Measurements from ENCODE around the gene SLC25A27. TPM values are rescaled to one million over a fixed set of nuclear protein-coding genes. Genes with fewer than 3 reads are reported as not detected.

SLC25A27 gene
- total and polyA plus RNA-seq, 2 experiments from 2014 or later: 8.5 to 16.2 TPM

- no peaks in the 10 kb centered on the region for H3K27me3 ChIP-seq (ENCODE audit: insufficient read depth)
- H4K20me1 ChIP-seq (replicated peaks; ENCODE audit: insufficient read depth): no peaks in the 10 kb centered on the region
- H3K4me2 ChIP-seq: no peak overlapping the region
- TF ChIP-seq ZNF114 (CRISPR knock-in tag; IDR thresholded peaks at IDR 0.05): no peak
- TF ChIP-seq, protein P1, sequence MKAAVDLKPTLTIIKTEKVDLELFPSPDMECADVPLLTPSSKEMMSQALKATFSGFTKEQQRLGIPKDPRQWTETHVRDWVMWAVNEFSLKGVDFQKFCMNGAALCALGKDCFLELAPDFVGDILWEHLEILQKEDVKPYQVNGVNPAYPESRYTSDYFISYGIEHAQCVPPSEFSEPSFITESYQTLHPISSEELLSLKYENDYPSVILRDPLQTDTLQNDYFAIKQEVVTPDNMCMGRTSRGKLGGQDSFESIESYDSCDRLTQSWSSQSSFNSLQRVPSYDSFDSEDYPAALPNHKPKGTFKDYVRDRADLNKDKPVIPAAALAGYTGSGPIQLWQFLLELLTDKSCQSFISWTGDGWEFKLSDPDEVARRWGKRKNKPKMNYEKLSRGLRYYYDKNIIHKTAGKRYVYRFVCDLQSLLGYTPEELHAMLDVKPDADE (IDR thresholded peaks at IDR 0.05): no peak
- TF ChIP-seq JUNB (IDR thresholded peaks at IDR 0.05; ENCODE audit: unreplicated experiment): no peak
- no peak for TF ChIP-seq NANOG (IDR thresholded peaks at IDR 0.05; ENCODE audit: borderline replicate concordance)
- TF ChIP-seq EZH2phosphoT487 (IDR thresholded peaks at IDR 0.05; ENCODE audit: unreplicated experiment): no peak
- no peak for TF ChIP-seq CTCF (conservative IDR thresholded peaks at IDR 0.05; ENCODE audit: low read depth in 2 of 2)
- TF ChIP-seq CREB1 (CRISPR knock-in tag; IDR thresholded peaks at IDR 0.05; ENCODE audit: low read depth): no peak
- TF ChIP-seq, protein P2, sequence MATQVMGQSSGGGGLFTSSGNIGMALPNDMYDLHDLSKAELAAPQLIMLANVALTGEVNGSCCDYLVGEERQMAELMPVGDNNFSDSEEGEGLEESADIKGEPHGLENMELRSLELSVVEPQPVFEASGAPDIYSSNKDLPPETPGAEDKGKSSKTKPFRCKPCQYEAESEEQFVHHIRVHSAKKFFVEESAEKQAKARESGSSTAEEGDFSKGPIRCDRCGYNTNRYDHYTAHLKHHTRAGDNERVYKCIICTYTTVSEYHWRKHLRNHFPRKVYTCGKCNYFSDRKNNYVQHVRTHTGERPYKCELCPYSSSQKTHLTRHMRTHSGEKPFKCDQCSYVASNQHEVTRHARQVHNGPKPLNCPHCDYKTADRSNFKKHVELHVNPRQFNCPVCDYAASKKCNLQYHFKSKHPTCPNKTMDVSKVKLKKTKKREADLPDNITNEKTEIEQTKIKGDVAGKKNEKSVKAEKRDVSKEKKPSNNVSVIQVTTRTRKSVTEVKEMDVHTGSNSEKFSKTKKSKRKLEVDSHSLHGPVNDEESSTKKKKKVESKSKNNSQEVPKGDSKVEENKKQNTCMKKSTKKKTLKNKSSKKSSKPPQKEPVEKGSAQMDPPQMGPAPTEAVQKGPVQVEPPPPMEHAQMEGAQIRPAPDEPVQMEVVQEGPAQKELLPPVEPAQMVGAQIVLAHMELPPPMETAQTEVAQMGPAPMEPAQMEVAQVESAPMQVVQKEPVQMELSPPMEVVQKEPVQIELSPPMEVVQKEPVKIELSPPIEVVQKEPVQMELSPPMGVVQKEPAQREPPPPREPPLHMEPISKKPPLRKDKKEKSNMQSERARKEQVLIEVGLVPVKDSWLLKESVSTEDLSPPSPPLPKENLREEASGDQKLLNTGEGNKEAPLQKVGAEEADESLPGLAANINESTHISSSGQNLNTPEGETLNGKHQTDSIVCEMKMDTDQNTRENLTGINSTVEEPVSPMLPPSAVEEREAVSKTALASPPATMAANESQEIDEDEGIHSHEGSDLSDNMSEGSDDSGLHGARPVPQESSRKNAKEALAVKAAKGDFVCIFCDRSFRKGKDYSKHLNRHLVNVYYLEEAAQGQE (IDR thresholded peaks at IDR 0.05; ENCODE audit: unreplicated experiment): no peak
- TF ChIP-seq, protein P3, sequence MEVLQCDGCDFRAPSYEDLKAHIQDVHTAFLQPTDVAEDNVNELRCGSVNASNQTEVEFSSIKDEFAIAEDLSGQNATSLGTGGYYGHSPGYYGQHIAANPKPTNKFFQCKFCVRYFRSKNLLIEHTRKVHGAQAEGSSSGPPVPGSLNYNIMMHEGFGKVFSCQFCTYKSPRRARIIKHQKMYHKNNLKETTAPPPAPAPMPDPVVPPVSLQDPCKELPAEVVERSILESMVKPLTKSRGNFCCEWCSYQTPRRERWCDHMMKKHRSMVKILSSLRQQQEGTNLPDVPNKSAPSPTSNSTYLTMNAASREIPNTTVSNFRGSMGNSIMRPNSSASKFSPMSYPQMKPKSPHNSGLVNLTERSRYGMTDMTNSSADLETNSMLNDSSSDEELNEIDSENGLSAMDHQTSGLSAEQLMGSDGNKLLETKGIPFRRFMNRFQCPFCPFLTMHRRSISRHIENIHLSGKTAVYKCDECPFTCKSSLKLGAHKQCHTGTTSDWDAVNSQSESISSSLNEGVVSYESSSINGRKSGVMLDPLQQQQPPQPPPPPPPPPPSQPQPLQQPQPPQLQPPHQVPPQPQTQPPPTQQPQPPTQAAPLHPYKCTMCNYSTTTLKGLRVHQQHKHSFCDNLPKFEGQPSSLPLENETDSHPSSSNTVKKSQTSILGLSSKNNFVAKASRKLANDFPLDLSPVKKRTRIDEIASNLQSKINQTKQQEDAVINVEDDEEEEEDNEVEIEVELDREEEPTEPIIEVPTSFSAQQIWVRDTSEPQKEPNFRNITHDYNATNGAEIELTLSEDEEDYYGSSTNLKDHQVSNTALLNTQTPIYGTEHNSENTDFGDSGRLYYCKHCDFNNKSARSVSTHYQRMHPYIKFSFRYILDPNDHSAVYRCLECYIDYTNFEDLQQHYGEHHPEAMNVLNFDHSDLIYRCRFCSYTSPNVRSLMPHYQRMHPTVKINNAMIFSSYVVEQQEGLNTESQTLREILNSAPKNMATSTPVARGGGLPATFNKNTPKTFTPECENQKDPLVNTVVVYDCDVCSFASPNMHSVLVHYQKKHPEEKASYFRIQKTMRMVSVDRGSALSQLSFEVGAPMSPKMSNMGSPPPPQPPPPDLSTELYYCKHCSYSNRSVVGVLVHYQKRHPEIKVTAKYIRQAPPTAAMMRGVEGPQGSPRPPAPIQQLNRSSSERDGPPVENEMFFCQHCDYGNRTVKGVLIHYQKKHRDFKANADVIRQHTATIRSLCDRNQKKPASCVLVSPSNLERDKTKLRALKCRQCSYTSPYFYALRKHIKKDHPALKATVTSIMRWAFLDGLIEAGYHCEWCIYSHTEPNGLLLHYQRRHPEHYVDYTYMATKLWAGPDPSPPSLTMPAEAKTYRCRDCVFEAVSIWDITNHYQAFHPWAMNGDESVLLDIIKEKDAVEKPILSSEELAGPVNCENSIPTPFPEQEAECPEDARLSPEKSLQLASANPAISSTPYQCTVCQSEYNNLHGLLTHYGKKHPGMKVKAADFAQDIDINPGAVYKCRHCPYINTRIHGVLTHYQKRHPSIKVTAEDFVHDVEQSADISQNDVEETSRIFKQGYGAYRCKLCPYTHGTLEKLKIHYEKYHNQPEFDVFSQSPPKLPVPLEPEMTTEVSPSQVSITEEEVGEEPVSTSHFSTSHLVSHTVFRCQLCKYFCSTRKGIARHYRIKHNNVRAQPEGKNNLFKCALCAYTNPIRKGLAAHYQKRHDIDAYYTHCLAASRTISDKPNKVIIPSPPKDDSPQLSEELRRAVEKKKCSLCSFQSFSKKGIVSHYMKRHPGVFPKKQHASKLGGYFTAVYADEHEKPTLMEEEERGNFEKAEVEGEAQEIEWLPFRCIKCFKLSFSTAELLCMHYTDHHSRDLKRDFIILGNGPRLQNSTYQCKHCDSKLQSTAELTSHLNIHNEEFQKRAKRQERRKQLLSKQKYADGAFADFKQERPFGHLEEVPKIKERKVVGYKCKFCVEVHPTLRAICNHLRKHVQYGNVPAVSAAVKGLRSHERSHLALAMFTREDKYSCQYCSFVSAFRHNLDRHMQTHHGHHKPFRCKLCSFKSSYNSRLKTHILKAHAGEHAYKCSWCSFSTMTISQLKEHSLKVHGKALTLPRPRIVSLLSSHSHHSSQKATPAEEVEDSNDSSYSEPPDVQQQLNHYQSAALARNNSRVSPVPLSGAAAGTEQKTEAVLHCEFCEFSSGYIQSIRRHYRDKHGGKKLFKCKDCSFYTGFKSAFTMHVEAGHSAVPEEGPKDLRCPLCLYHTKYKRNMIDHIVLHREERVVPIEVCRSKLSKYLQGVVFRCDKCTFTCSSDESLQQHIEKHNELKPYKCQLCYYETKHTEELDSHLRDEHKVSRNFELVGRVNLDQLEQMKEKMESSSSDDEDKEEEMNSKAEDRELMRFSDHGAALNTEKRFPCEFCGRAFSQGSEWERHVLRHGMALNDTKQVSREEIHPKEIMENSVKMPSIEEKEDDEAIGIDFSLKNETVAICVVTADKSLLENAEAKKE (CRISPR knock-in tag; IDR thresholded peaks at IDR 0.05): no peak
- TF ChIP-seq POLR2AphosphoS5 (IDR thresholded peaks at IDR 0.05; ENCODE audit: low read depth): no peak
- no peak for TF ChIP-seq STAT1 (IDR thresholded peaks at IDR 0.05; ENCODE audit: unreplicated experiment)
- no peak for TF ChIP-seq EZH2 (IDR thresholded peaks at IDR 0.05; ENCODE audit: low read depth, unreplicated experiment)
- TF ChIP-seq ZNF331 (CRISPR knock-in tag; IDR thresholded peaks at IDR 0.05; ENCODE audit: low read depth): no peak
- H3K27ac ChIP-seq (ENCODE audit: low read depth): no peak overlapping the region
- H3K79me2 ChIP-seq (replicated peaks; ENCODE audit: insufficient read depth): no peaks in the 10 kb centered on the region
- peaks cover 6% of the 10 kb centered on the region for H3K27me3 Mint-ChIP-seq (ENCODE audit: insufficient read depth, low read depth, poor library complexity)
- no peak overlapping the region for H3K27ac Mint-ChIP-seq
- H3F3A ChIP-seq (replicated peaks; ENCODE audit: low read depth): no peaks in the 10 kb centered on the region
- ATAC-seq: no peak
- H3K4me1 Mint-ChIP-seq: no peaks in the 10 kb centered on the region
- no peaks in the 10 kb centered on the region for H3K4me1 ChIP-seq (ENCODE audit: insufficient read depth)
- H3K4me3 ChIP-seq: no peak overlapping the region
- no peaks in the 10 kb centered on the region for H3K36me3 Mint-ChIP-seq (ENCODE audit: low read depth)
- H3K36me3 ChIP-seq (ENCODE audit: insufficient read depth): no peaks in the 10 kb centered on the region
- H3K9me2 ChIP-seq (ENCODE audit: insufficient read depth): no peaks in the 10 kb centered on the region
- no peaks in the 10 kb centered on the region for H3K9me3 Mint-ChIP-seq
- DNase-seq (ENCODE audit: low spot score): no peak
- no peak overlapping the region for H3K4me3 Mint-ChIP-seq
- H2AFZ ChIP-seq: no peak overlapping the region
Observed at GRCh38 chr6:46684771-46685170, 32.0 kb downstream of the SLC25A27 start.

Data from GM23338 (cell line).